ENCODE results near the gene ARF1. TPM values are rescaled to one million over a fixed set of nuclear protein-coding genes. Genes with fewer than 3 reads are reported as not detected.
A peak's percentile ranks its signal among the peaks of the same experiment; 100 is the strongest.

The ARF1 gene
- total and polyA plus RNA-seq, 2 of the 8 experiments (the other 6 are each of a cell fraction or from before 2014, with no cell fraction given) = 265 to 471 TPM

GRCh38 chr1:228099331-228099732 lies 16.8 kb downstream of the ARF1 start:
- H4K8ac ChIP-seq (ENCODE audit: extremely low read depth, insufficient read depth, low read length) = no peak overlapping the region
- H2AK5ac ChIP-seq (ENCODE audit: low read depth, low read length) = no peak overlapping the region
- H3K27me3 ChIP-seq (replicated peaks in 1 of 4; ENCODE audit: control insufficient read depth in 3 of 4, extremely low read depth in 1 of 4, insufficient read depth in 3 of 4, low read length in 3 of 4) = no peaks in the 10 kb centered on the region; a peak in 1 of 7 replicates
- ChIA-PET CTCF (ENCODE audit: partially characterized antibody) (interaction anchor here (0.5 to 3.8 kb wide), 8 partner anchors 9 to 103 kb away, joined by 3 to 13 read pairs (median 5); no protein-coding TSS in a partner anchor), POLR2A (ENCODE audit: partially characterized antibody) (interaction anchor here (0.6 to 5.6 kb wide), 6 partner anchors 10 to 1314 kb away, joined by 3 to 53 read pairs (median 4); partner anchors contain the start of gene ARF1)
- no peak overlapping the region for H2BK20ac ChIP-seq (ENCODE audit: low read length)
- H2BK120ac ChIP-seq (replicated peaks; ENCODE audit: low read depth, low read length) = no peak overlapping the region
- H3K4me3 ChIP-seq (ENCODE audit: extremely low read depth in 1 of 4, insufficient read depth in 2 of 4, low read depth in 3 of 4, low read length in 4 of 4) = no peak overlapping the region
- no peak overlapping the region for H3K56ac ChIP-seq (replicated peaks; ENCODE audit: insufficient read length, low read depth, low read length)
- FAIRE-seq (no peak), DNase-seq (ENCODE audit: low read depth in 1 of 2, low spot score in 2 of 2) (no peak)
- no peak overlapping the region for H3K23ac ChIP-seq (ENCODE audit: insufficient read length)
- H3K27ac ChIP-seq (ENCODE audit: low read depth, low read length) = no peak overlapping the region
- H2BK5ac ChIP-seq (ENCODE audit: low read depth, low read length) = no peak overlapping the region
- no peak overlapping the region for H4K5ac ChIP-seq (ENCODE audit: insufficient read length, low read depth, low read length)
- H3K9ac ChIP-seq (replicated peaks in 1 of 4; ENCODE audit: extremely low read depth in 1 of 4, low read depth in 3 of 4, low read length in 3 of 4) = no peak overlapping the region
- peaks cover under 1 to 28% of the 10 kb centered on the region in 2 experiments; a peak in 2 of 4 replicates for H3K79me2 ChIP-seq (ENCODE audit: control insufficient read depth in 1 of 2, insufficient read depth in 2 of 2, low read length in 2 of 2)
- H3K4me2 ChIP-seq (ENCODE audit: insufficient read depth in 1 of 2, low read depth in 2 of 2, low read length in 2 of 2) = no peak overlapping the region
- peaks cover 13 to 38% (median 19%) of the 10 kb centered on the region in 4 experiments; a peak in 7 of 8 replicates for H3K36me3 ChIP-seq (ENCODE audit: control insufficient read depth in 2 of 4, insufficient read depth in 4 of 4, low read length in 3 of 4)
- H3K4me1 ChIP-seq (replicated peaks in 1 of 4; ENCODE audit: control insufficient read depth in 3 of 4, insufficient read depth in 4 of 4, low read length in 3 of 4) = peaks cover 0 to 2% (median 0%) of the 10 kb centered on the region in 4 experiments; a peak in 1 of 7 replicates
- H4K91ac ChIP-seq (replicated peaks; ENCODE audit: insufficient read length, low read length) = no peak overlapping the region
- WGBS, 2 experiments (ENCODE audit: extremely low coverage in 1 of 2, insufficient coverage in 1 of 2, insufficient read length in 1 of 2, insufficient replicate concordance in 2 of 2, low coverage in 1 of 2, low lambda C conversion rate in 2 of 2, missing lambda C conversion rate in 1 of 2) = 92% methylated on average over 4 of the region's 4 CpGs; no CpG with 5 or more reads in 1 of the 2 experiments
- no peak overlapping the region for H3K4ac ChIP-seq (replicated peaks; ENCODE audit: insufficient read length, low read depth, low read length)
- peaks cover 0 to 1% of the 10 kb centered on the region in 2 experiments; a peak in 2 of 4 replicates for H3K9me3 ChIP-seq (ENCODE audit: insufficient read depth in 2 of 2, low read depth in 1 of 2, low read length in 1 of 2)
- no peak overlapping the region for H2BK15ac ChIP-seq (ENCODE audit: low read length)
- H3K23me2 ChIP-seq (ENCODE audit: low read depth, low read length) = peaks cover 6% of the 10 kb centered on the region; the same call in 1 of the 2 replicates
- H4K20me1 ChIP-seq (replicated peaks in 1 of 2; ENCODE audit: control insufficient read depth in 1 of 2, insufficient read depth in 2 of 2, low read length in 2 of 2) = peaks cover 21 to 47% of the 10 kb centered on the region in 2 experiments
- no peak overlapping the region for H3K18ac ChIP-seq (ENCODE audit: extremely low read depth, low read length)
- H3K79me1 ChIP-seq (ENCODE audit: low read depth, low read length) = peaks cover 23% of the 10 kb centered on the region
- no peak overlapping the region for H2AFZ ChIP-seq (ENCODE audit: low read length)
- no peak overlapping the region for H2BK12ac ChIP-seq (ENCODE audit: low read depth, low read length)
- TF ChIP-seq SRF (IDR thresholded peaks at IDR 0.05; ENCODE audit: low read depth, low read length) = no peak
- no peak for TF ChIP-seq TBP (IDR thresholded peaks at IDR 0.05; ENCODE audit: low read depth, low read length)
- TF ChIP-seq EZH2 (IDR thresholded peaks at IDR 0.05; ENCODE audit: low read depth, low read length, severe bottlenecking) = no peak
- TF ChIP-seq SUZ12 (IDR thresholded peaks at IDR 0.05; ENCODE audit: low read length) = no peak
- TF ChIP-seq ATF2 (IDR thresholded peaks at IDR 0.05; ENCODE audit: low read length) = no peak
- TF ChIP-seq CBX5 (IDR thresholded peaks at IDR 0.05; ENCODE audit: low read depth, low read length) = no peak
- TF ChIP-seq POLR2A (IDR thresholded peaks at IDR 0.05; ENCODE audit: control extremely low read depth in 1 of 2, low read depth in 2 of 2, low read length in 2 of 2) = peak in 1 of 2 experiments; percentile 27; a peak in 1 of 3 replicates
- H3K14ac ChIP-seq (ENCODE audit: insufficient read length) = no peak overlapping the region
